ENCODE results near the gene RAB36. TPM values are rescaled to one million over a fixed set of nuclear protein-coding genes. Genes with fewer than 3 reads are reported as not detected.

The RAB36 gene
- total RNA-seq, 3 donors from 2014 or later (not counting 1 experiment from before 2014, with no cell fraction given) = 1.7 to 2.9 (median 2.6) TPM

DNA sequence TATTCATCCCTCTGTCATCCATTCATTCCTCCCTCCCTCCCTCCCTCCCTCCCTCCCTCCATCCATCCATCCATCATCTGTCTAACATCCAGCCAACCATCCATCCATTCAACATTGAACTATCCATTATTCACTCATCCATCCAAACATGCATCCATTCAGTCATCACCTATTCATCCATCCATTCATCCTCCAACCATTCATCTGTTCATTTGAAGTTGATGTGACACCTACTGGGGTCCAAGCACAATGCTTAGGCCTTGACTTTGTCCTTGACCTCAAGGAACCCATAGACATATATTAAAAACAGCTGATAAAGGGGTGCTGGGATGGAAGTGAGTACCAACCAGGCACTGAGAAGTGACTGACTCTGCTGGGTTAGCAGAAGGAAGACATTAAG is 61.6 kb downstream of the RAB36 start:
- TF ChIP-seq, protein P1, sequence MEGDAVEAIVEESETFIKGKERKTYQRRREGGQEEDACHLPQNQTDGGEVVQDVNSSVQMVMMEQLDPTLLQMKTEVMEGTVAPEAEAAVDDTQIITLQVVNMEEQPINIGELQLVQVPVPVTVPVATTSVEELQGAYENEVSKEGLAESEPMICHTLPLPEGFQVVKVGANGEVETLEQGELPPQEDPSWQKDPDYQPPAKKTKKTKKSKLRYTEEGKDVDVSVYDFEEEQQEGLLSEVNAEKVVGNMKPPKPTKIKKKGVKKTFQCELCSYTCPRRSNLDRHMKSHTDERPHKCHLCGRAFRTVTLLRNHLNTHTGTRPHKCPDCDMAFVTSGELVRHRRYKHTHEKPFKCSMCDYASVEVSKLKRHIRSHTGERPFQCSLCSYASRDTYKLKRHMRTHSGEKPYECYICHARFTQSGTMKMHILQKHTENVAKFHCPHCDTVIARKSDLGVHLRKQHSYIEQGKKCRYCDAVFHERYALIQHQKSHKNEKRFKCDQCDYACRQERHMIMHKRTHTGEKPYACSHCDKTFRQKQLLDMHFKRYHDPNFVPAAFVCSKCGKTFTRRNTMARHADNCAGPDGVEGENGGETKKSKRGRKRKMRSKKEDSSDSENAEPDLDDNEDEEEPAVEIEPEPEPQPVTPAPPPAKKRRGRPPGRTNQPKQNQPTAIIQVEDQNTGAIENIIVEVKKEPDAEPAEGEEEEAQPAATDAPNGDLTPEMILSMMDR (IDR thresholded peaks at IDR 0.05) = no peak
- Mint-ChIP-seq H3K27me3 (ENCODE audit: low read depth in 2 of 2) (no peaks in the 10 kb centered on the region), H3K27ac (peak overlapping the region in 1 of 2 donors; percentile 27), H3K4me1 (peaks cover 42 to 45% of the 10 kb centered on the region in 2 donors), H3K36me3 (no peaks in the 10 kb centered on the region), H3K9me3 (no peaks in the 10 kb centered on the region), H3K4me3 (no peak overlapping the region)
- Histone ChIP-seq H3K4me1 (ENCODE audit: control insufficient read depth, insufficient read depth, low read length) (peaks cover 10% of the 10 kb centered on the region), H3K4me3 (ENCODE audit: low read length) (no peak overlapping the region), H3K27me3 (ENCODE audit: control insufficient read depth, insufficient read depth, low read length) (no peaks in the 10 kb centered on the region), H3K27ac (ENCODE audit: low read length) (no peak overlapping the region), H3K9me3 (ENCODE audit: control insufficient read depth, insufficient read depth, low read length) (no peaks in the 10 kb centered on the region), H3K36me3 (ENCODE audit: control insufficient read depth, insufficient read depth, low read length) (peaks cover 11% of the 10 kb centered on the region)
- ATAC-seq (no peak), DNase-seq (no peak)
- intact Hi-C loops (cut with micrococcal nuclease) = no loop called here

GRCh38 chr22:23207729-23208393 is 62.6 kb downstream of the RAB36 start:
- TF ChIP-seq, protein P1 (IDR thresholded peaks at IDR 0.05) = no peak
- Mint-ChIP-seq H3K9me3 (no peaks in the 10 kb centered on the region), H3K36me3 (no peaks in the 10 kb centered on the region), H3K27me3 (ENCODE audit: low read depth in 2 of 2) (no peaks in the 10 kb centered on the region), H3K27ac (peak overlapping the region; percentile 0 to 27), H3K4me3 (no peak overlapping the region), H3K4me1 (peaks cover 39 to 49% of the 10 kb centered on the region in 2 donors)
- intact Hi-C loops (cut with micrococcal nuclease) = no loop called here
- H3K27me3 ChIP-seq (ENCODE audit: control insufficient read depth, insufficient read depth, low read length) = no peaks in the 10 kb centered on the region
- ATAC-seq = peak in 2 of 3 donors; percentile 32 to 50
- H3K9me3 ChIP-seq (ENCODE audit: control insufficient read depth, insufficient read depth, low read length) = no peaks in the 10 kb centered on the region
- peaks cover 9% of the 10 kb centered on the region for H3K36me3 ChIP-seq (ENCODE audit: control insufficient read depth, insufficient read depth, low read length)
- no peak for DNase-seq
- no peak overlapping the region for H3K4me3 ChIP-seq (ENCODE audit: low read length)
- H3K4me1 ChIP-seq (ENCODE audit: control insufficient read depth, insufficient read depth, low read length) = peaks cover 19% of the 10 kb centered on the region
- WGBS (ENCODE audit: insufficient coverage) = 66% methylated on average over 10 of the region's 11 CpGs
- H3K27ac ChIP-seq (ENCODE audit: low read length) = no peak overlapping the region

DNA sequence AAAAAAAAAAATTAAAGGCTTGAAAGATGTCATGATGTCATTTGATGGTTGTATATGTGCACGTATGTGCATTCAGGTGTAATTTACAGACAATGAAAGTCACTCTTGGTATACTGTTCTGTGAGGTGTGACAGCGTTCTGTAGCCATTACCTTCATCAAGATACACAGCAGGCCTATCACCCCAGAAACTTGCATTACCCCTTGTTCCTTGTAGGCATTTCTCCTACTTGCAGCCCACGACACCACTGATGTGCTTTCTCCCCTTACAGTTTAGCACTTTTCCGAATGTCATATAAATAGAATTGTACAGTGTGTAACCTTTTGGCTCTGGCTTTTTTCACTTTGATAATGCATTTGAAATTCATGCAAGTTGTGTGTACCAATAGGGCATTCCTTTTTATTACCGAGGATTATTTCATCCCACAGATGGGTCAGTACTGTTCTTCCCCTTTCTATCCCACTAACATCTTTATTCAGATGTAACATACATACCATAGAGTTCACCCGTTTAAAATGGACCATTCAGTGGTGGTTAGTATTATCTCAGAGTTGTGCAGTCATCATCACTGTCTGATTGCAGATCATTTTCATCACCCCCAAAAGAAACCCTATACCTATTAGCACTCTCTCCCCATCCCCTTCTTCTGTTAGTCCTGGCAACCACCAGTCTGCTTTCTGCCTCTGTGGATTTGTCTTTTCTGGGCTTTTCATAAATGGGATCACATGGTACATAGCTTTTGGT is 65.3 kb downstream of the RAB36 start:
- no peaks in the 10 kb centered on the region for H3K36me3 Mint-ChIP-seq
- intact Hi-C loops (cut with micrococcal nuclease) = no loop called here
- no peaks in the 10 kb centered on the region for H3K27me3 Mint-ChIP-seq (ENCODE audit: low read depth in 2 of 2)
- no peak overlapping the region for H3K4me3 Mint-ChIP-seq
- H3K36me3 ChIP-seq (ENCODE audit: control insufficient read depth, insufficient read depth, low read length) = no peaks in the 10 kb centered on the region
- H3K4me1 ChIP-seq (ENCODE audit: control insufficient read depth, insufficient read depth, low read length) = peaks cover 25% of the 10 kb centered on the region
- H3K9me3 Mint-ChIP-seq = no peaks in the 10 kb centered on the region
- WGBS (ENCODE audit: insufficient coverage) = 89% methylated on average over 4 of the region's 6 CpGs
- peaks cover 45 to 67% of the 10 kb centered on the region in 2 donors for H3K4me1 Mint-ChIP-seq
- H3K27ac Mint-ChIP-seq = peak overlapping the region in 1 of 2 donors; percentile 27
- no peak for ATAC-seq
- no peak for DNase-seq
- H3K27ac ChIP-seq (ENCODE audit: low read length) = no peak overlapping the region
- H3K27me3 ChIP-seq (ENCODE audit: control insufficient read depth, insufficient read depth, low read length) = no peaks in the 10 kb centered on the region
- TF ChIP-seq, protein P1 (IDR thresholded peaks at IDR 0.05) = no peak
- no peak overlapping the region for H3K4me3 ChIP-seq (ENCODE audit: low read length)
- no peaks in the 10 kb centered on the region for H3K9me3 ChIP-seq (ENCODE audit: control insufficient read depth, insufficient read depth, low read length)
